Hepatocyte (in vitro differentiated cells): Measurements from ENCODE around the gene CAPN13.

Source experiments
- EZH2 ChIP-seq: fragments of 200-600 bp; sonication (generic); IDR thresholded peaks from 2 replicates; pipeline ENCODE4 v1.6.1; 2016; ENCODE audit warnings: antibody characterized with exemption, mild to moderate bottlenecking, borderline replicate concordance
- EZH2phosphoT487 ChIP-seq: fragments of 200-600 bp; sonication (generic); IDR thresholded peaks from one replicate; pipeline ENCODE4 v1.6.1; 2018; ENCODE audit warnings: antibody characterized with exemption, mild to moderate bottlenecking, low read depth, moderate library complexity; ENCODE audit not compliant: unreplicated experiment, severe bottlenecking
- TF ChIP-seq, protein P1 (sequence below): fragments of 200-600 bp; sonication (generic); IDR thresholded peaks from 2 replicates; pipeline ENCODE4 v1.5.1; 2016; ENCODE audit warnings: antibody characterized with exemption, mild to moderate bottlenecking; ENCODE audit not compliant: poor library complexity

- TF ChIP-seq, protein P1, sequence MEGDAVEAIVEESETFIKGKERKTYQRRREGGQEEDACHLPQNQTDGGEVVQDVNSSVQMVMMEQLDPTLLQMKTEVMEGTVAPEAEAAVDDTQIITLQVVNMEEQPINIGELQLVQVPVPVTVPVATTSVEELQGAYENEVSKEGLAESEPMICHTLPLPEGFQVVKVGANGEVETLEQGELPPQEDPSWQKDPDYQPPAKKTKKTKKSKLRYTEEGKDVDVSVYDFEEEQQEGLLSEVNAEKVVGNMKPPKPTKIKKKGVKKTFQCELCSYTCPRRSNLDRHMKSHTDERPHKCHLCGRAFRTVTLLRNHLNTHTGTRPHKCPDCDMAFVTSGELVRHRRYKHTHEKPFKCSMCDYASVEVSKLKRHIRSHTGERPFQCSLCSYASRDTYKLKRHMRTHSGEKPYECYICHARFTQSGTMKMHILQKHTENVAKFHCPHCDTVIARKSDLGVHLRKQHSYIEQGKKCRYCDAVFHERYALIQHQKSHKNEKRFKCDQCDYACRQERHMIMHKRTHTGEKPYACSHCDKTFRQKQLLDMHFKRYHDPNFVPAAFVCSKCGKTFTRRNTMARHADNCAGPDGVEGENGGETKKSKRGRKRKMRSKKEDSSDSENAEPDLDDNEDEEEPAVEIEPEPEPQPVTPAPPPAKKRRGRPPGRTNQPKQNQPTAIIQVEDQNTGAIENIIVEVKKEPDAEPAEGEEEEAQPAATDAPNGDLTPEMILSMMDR: peak; percentile 21
- TF ChIP-seq EZH2phosphoT487 (no peak), EZH2 (no peak)
These were observed 60.0 kb downstream of the CAPN13 start for GRCh38 chr2:30747206-30747605.
